Cardiac septum (tissue), 1 donor: ENCODE data around the gene PFDN5. TPM values are rescaled to one million over a fixed set of nuclear protein-coding genes. Genes with fewer than 3 reads are reported as not detected.
"Not testable (repeated sequence)": the region's sequence is repeated elsewhere in the genome, so short reads cannot be mapped to it uniquely, and the experiment has no call there.

Experiments used
- DNase-seq: peaks from one replicate; pipeline ENCODE4 v3.0.0-alpha.2; 2020; ENCODE audit warnings: low spot score
- intact Hi-C: fragments of 100-400 bp; cut with DNase I; formaldehyde crosslinking; loops from one replicate; pipeline ENCODE4 v1.14.0; 2022
- total RNA-seq: library from RNA; stranded (reverse); fragmentation: NEBNext Ultra II Directional; extraction: Animal tissue kit (Norgen Biotek cat#: 25700); gene quantifications from one replicate; pipeline ENCODE4 v1.2.1, GENCODE V29; 2021
- donor health status: DM: no; HTN: no; CAD: no.

The PFDN5 gene
- total RNA-seq, 1 donor from 2014 or later: 322 TPM

DNA sequence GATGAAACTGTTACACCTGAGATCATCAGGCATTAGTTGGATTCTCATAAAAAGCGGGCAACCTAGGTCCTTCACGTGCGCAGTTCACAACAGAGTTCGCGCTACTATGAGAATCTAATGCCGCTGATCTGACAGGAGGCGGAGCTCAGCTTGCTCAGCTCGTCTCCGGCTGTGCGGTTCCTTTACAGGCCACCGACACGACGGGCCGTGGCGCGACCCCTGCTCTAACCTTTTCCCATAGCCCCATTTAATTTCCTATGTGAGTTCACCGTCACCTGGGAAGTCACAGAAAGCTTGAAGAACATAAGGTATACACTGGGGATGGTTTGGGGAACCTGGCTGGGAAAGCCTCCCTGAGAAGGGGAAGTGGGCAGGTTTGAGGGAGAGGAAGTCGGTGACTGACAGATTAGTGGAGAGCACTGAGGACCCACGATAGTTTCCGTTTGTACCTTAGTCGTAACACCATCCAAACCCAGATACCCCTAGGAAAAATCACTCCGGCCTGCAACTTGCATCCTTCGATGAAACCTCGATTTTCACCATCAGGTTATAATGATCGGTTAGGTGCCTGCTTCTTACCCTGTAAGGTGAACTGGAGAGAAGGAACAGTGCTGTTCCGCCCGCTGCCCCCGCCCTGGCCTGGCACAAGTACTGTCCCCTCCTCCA is 28.9 kb downstream of the PFDN5 start:
- intact Hi-C loops: loop anchor here (1.0 to 5.0 kb wide), 2 partner anchors 21 to 58 kb away; partner anchors contain the start of gene SP1
- peak; percentile 82 for DNase-seq

DNA sequence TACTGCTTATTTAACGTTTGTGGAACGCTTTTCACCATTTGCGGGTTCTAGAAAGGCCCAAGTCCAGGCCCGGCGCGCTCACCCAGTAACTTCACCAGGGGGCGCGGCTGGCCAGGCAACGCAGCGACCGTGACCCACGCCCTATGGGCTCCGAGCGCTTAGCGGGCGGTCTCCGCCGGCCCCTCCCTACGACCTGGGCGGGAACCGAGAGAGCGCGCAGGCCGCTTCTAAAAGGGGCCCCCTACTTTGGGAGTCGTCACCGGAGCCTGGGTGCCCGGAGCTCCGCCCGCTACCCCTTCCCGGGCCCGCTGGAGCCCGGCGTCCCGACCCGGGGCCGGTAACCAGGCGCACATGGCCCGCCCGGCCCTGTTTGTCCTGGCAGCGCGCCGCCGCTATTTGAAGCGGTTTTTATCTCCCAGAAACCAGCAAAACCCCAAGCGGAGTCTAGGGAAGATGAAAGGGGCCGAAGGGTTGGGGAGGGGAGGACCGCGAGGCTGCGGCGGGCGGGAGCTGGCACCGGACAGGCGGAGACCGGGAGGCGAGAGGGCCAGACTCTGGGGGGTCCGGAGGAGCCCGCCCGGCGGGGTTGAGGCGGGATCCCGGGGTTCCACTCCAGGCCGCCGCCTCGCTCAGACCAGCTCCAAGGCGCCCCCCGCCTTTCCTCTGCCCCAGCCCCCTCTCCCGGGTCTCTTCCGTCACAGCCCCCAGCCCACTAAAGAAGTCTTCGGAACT is 29.6 kb downstream of the PFDN5 start:
- DNase-seq: peak; percentile 95
- intact Hi-C loops: loop anchor here (1.0 to 5.0 kb wide), 2 partner anchors 20 to 57 kb away; partner anchors contain the start of gene SP1

DNA sequence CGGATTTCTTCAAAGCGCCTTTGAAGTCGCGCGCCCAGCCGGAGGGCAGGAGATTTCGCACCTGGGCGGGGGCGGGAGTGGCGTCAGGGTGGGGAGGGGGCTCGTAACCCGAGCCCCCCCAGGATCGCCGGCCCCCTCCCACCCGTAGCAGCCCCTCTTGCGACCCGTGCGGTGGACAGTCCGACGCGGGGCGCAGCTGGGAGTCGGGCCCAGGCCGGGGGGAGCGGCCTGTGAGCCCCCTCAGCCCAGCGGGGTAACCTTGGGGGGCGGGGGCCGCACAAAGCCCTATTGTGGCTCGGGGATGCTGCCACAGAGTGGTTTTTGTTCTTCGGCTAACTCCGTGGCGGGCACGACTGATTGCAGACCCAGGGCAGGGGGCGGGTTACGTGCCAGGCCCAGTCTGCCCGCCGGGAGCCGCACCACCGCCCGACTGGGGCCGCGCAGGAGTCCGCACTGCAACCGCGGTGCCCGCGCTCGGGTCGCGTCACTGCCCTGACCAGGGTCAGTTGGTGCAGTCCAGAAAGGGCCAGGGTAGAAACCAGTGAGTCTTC is 30.2 kb downstream of the PFDN5 start:
- DNase-seq: no peak
- intact Hi-C loops: no loop called here

DNA sequence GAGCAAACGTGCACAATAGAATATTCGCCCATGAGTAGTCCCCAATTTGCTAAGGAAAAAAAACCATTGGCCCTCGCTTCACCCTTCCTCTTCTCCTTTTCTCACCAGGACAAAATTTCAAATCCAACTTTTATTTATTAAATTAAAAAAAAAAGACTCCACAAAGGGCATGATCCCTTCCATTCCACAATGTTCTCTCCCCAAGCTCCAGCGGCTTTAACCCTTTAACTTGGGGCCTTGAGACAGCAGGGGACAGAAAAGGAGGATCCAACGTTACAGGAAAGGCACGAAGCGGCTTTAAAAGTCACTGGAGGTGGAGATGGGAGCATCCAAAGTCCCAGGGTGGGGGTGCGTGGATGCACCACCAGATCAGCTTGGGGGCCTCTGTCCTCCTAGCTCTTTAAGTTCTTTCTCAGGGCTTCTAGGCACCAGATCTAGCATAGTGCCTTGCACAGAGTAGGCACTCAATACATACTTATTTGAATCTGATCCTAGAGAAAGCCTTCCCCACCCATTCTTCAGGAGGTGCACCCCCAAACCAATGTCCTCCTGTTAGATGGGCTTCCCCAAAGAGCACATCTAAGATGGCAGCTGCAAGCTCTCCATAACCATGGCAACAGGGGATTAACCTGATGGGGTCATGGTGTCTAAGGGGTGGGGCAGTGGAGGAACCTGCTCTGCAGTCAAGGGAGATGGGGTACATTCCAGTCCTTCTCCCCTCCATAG is 31.3 kb downstream of the PFDN5 start:
- DNase-seq: no peak
- intact Hi-C loops: no loop called here

DNA sequence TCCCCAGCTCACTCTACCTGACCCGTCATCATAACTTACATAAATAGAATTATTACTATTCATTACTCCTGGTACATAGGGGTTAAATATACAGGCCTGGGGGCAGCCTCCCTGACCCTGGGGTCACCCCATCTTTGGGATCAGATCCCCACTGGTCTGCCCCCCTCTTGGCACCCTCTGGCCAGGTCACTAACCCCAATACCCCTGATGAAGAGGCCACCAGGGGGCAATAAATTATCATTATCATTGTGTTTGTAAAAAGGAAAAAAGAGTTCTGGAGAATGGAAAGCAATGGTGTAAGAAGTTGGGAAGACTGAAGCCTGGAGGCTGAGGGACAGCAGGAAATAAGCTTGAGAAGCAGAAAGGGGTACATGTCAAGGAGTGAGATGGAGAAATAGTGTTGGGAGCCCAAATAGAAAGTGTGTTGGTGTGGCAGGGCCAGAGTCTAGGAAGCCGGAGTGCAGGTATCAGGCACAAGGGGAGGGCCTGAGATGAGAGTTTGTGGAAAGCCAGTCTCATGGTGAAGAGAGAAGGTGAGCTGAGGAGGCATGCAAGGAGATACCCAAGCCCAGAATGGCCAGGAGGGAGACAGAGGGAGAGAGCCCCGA is 32.2 kb downstream of the PFDN5 start:
- intact Hi-C loops: no loop called here
- no peak for DNase-seq

DNA sequence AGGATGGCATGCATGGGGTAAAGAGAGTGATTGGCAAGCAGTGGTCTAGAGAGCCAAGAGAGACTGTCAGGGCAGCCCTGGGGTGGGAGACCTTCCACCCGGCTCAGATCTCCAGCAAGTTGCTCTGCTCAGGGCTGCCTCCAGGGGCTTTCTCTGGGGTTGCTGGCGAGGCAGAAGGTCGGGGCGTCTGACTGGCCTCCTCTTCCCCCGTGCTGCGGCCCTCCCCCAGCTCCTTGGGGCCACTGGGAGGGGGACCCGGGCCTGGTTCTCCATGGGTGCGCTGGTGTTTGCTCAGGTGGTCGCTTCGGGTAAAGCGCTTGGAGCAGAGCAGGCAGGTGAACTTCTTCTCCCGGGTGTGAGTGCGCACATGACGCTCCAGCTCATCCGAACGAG is 32.7 kb downstream of the PFDN5 start:
- intact Hi-C loops: no loop called here
- DNase-seq: no peak

DNA sequence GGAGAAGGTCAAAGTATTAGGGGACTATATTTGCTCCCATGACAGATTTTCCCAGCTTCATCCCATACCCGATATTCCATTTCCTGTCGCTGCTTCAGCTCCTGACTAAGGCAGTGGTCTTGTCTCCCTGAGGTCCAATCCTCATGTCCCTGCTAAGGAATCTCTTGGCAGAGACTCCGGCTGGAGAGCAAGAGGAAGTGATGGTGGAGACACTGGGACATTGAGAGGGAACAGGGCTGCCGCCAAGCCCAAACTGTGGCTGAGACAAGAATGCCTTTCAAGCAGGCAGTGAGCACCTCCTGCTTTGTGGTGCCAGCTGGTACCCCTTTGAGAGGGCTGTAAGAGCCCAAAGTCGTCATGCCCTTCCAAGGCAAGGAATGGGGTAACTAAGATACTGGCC is 35.3 kb downstream of the PFDN5 start:
- DNase-seq: no peak
- intact Hi-C loops: no loop called here

DNA sequence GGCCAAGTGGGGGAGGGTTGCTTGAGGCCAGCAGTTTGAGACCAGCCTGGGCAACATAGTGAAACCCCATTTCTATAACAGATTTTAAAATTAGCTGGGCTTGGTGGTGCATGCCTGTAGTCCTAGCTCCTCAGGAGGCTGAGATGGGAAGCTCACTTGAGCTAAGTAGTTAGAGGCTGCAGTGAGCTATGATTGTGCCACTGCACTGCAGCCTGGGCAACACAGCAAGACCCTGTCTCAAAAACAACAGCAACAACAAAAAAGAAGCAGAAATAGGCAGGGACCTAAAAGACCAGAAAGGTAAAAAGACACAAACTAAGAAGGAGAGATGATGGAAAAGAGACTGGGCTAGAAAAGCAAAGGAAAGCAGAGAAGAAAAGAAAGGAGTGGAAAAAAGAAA is 37.0 kb downstream of the PFDN5 start:
- intact Hi-C loops, DNase-seq: not testable (repeated sequence)

DNA sequence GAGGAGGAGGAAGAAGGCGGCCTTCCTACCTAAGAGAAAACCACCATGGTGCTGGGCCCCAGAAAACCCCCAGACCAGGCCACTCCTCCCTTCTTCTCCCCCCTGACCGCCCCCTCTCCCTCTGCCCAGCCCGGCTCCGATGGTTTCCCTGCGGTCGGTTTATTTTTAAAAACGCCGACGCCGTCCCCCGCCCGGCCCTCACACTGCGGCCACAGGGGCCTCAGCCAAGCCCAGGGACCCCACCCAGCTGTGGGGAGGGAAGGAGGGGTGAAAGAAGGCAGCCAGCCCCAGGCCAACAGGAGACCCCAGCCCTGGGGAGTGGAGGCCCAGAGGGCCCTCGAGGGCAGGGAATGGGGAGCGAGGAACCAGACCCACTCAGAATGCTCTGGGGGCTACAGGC is 37.4 kb downstream of the PFDN5 start:
- intact Hi-C loops: no loop called here
- no peak for DNase-seq

DNA sequence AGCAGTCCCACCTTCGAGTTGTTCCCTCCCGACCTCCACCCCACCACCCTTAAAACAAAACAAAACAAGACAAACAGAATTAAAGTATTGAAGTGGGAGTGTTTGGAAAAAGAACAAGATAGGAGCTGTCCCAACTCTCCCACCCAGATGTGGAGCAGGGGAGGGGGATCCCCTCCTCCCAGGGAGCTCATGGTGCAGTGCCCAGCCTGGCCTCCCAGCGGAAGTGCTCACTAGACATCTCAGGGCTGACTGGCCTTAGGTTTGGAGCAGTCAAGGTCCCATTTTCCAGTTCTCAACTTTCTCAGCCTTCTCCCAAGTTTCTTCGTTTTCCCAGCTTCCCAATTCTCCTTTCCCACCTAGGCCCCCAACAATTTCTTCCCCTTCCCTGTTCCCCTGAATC is 37.9 kb downstream of the PFDN5 start:
- no peak for DNase-seq
- intact Hi-C loops: no loop called here

DNA sequence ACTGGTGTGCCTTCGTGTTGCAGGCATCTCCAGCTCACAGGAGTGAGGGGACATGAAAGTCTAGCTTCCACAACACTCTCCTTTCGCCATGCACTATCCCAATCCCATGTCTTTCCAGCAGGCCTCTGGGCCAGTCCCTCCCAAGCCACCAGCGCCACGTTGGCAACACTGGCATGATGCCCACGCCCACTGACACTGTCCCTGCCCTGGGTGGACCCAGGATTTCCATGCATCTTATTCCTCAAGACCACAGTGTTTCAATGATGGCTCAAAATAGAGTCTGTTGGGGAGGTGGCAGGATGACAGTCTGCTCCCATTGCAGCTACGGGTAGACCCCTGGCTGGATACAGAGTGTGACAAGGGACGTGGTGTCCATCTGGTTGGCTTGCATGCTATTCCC is 38.5 kb downstream of the PFDN5 start:
- intact Hi-C loops: no loop called here
- no peak for DNase-seq

DNA sequence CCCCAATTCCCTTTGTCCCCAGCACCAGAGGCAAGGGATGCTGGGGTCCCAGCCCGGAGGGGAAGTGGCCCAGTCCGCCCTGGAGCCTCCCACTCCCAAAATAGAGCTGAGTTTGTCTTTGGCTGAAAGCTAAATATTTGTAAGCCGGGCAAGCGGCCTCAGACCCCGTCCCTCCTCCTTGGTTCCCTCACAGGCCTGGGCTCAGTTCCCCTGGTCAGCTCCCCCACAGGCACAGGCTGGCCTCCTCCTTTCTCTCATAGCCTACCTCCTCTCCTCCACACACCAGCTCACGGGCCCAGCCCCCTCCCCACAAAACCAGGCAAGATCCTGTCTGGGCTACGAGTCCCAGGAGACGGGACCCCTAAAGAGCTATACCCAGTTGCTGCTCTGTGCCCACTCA is 39.5 kb downstream of the PFDN5 start:
- no peak for DNase-seq
- intact Hi-C loops: no loop called here

DNA sequence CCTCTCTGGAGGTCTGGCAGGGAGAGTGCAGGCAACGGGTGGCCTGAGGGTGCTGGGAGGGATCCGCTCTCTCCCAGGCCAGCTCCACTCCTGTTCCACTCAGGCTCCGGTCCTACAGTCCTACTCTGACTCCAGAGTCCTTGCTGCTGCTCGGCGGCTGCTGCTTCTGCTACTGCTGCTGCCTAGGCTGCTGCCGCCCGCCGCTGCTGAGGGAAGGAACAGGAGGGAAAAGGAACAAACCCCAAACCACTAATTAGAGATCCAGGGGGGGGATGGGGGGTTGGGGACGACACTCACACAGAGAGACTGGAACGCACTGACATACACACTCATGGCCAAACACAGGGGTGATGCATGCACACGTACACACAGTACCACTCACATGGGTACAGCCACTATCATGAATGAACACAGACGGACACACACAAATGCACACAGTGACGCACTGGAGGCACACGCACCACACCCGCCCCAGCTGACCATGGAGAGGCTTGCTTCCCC is 40.9 kb downstream of the PFDN5 start, which contains the start of gene SP7:
TSS of gene SP7 (minus strand) at position 174 of the 501 bp plus-strand sequence. CDS start 708 bp downstream, outside the sequence.
- intact Hi-C loops: no loop called here
- no peak for DNase-seq

DNA sequence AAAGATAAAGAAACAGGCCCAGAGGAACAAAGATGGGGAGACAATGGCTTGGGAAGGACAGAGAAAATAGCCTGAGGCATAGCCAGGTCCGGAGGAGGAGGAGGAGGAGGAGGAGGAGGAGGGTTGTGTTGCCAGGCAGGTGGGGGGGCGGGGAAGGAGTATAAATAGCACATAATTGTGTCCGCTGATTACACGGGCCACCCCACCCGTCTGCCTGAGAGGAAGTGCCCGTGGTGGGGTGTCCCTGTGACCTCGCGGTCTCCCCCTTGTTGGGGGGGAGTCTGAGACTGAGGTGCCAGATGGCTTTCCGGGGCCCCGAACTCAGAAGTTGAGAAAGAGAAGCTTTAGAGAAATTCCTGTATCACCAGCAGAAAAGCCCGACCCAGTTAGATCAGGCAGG is 42.7 kb downstream of the PFDN5 start:
- no peak for DNase-seq
- intact Hi-C loops: no loop called here

DNA sequence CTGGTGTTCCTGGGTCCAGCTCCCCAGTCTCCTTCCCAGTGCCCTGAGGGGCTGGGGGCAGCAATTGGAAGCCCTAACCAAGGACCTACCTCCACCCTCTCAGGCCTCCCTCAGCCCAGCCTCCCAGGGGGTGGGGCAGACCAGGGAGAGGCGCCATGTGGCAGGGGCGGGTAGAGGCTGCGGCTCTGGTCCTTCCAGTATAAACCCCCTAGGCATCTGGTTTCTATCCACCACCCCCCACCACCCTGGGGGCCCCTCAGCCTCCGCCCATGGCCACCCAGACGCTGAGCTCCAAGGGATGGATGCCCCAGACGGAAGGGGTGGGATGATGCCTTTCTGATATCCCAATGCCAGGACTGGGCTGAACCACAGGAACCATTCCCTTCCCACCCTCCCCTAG is 43.6 kb downstream of the PFDN5 start:
- intact Hi-C loops: no loop called here
- no peak for DNase-seq

DNA sequence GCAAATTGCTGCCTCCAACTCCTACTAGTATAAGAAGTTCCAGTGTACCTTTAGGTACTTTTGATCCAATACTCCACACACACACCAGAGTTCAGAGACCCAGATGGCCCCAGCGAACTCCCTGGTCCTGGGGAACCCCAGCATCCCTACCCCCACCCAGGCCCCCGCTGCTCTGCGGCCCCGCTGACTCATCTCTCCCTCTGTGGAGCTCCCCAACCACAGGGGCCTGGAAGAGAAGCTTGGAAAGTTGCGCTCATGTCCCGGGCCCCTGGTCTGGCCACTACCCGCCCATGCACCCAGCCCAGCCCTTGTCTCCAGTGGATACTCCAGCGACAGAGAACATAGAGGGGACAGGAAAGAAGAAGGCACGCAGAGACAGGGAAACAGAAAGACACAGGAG is 45.1 kb downstream of the PFDN5 start:
- DNase-seq: no peak
- intact Hi-C loops: no loop called here

DNA sequence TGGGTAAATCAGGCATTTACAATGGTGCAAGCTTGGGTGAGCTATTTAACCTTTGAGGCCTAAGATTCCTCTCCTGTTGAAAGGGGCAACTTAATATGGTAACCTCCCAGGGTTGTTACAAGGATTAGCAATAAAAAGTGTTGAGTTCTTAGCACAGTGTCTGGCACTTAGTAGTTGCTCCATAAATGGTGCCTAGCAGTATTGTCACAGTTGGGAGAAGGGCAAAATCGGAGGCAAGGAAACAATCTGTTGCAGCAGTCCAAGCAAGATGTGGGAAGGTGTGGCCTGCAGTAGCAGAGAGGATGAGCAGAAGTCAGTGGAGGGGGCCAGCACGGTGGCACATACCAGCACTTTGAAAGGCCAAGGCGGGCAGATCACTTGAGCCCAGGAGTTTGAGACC is 48.1 kb downstream of the PFDN5 start:
- intact Hi-C loops: no loop called here
- no peak for DNase-seq

DNA sequence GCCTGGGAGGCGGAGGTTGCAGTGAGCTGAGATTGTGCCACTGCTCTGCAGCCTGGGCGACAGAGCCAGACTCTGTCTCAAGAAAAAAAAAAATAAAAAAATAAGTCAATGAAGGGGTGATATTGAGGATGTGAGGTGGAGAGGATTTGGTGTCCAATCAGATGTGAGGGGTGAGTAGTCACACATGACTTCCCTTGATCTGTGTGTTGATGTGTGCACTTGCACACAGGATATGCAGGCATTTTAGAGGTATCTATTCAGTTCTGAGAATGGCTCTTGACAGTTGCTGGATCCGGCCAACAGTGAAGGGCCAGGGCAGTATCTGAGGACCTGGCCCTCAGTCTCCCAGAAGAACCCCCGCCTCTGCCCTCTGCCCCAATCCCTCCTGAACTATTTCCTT is 48.6 kb downstream of the PFDN5 start:
- intact Hi-C loops: no loop called here
- DNase-seq: no peak

DNA sequence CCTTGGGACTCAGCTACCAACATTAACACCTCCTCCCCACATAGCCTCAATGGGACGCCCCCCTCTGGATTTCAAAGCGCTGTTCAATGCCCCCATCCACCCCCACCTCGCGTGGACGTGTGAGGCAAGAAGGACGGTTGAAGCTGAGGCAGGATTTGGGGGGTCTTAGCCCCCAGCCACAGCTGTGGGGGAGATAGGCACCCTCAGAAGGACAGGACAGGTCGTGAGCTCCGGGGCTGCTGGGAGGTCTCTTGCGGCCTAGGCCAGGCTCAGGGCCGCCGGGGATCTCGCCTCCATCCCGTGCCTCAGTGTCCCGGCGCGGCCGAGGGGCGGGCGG is 49.1 kb downstream of the PFDN5 start:
- intact Hi-C loops: no loop called here
- DNase-seq: no peak
